B cell (primary cell): ENCODE results near the gene CEP126. TPM values are rescaled to one million over a fixed set of nuclear protein-coding genes. Genes with fewer than 3 reads are reported as not detected.

Experiments
- ATAC-seq: fragments of 200-7000 bp; cut with Tn5 transposase; one replicate; pipeline ENCODE4 v1.10.0; 2021; ENCODE audit warnings: low read depth, mild to moderate bottlenecking, moderate number of reproducible peaks, moderate library complexity
- CTCF ChIA-PET: fragments of 350-600 bp; sonication (Branson Sonifier 250); formaldehyde crosslinking; loops from one replicate; lab custom pipeline; 2021; ENCODE audit warnings: antibody characterized with exemption, inconsistent platforms; lab: Charles Lee
- POLR2A ChIA-PET: fragments of 350-600 bp; sonication (Branson Sonifier 250); formaldehyde crosslinking; loops from one replicate; lab custom pipeline; 2021; ENCODE audit warnings: antibody characterized with exemption; lab: Charles Lee
- DNase-seq: peaks from one replicate; pipeline ENCODE4 v3.0.0; 2013
- H2AFZ ChIP-seq: 2 replicates; pipeline ENCODE4 v1.6.1; 2012; ENCODE audit warnings: mild to moderate bottlenecking, low read depth, low read length; ENCODE audit not compliant: insufficient read depth, poor library complexity, severe bottlenecking
- H3K27ac ChIP-seq, 2 donors: 1 replicate in 1 of 2; 2 replicates in 1 of 2; pipeline ENCODE4 v1.5.1; 2012 to 2013; ENCODE audit warnings: low read length in 2 of 2, mild to moderate bottlenecking in 2 of 2, moderate library complexity in 1 of 2
- H3K27me3 ChIP-seq, 4 experiments: fragments of 200-600 bp in 1 of 4; sonication (generic) in 1 of 4; replicated peaks in 1 of 4; 1 replicate in 2 of 4; 2 replicates in 2 of 4; pipeline versions ENCODE4 v1.6.1 to v1.7.0; 2013 to 2016; ENCODE audit warnings: low read length in 3 of 4, mild to moderate bottlenecking in 2 of 4, mixed read lengths in 1 of 4, moderate library complexity in 1 of 4; ENCODE audit not compliant: insufficient read depth in 4 of 4, control insufficient read depth in 3 of 4; ENCODE audit errors: control extremely low read depth in 1 of 4
- H3K36me3 ChIP-seq, 2 experiments: replicated peaks in 1 of 2; 1 replicate in 1 of 2; 2 replicates in 1 of 2; pipeline versions ENCODE4 v1.6.1 to v1.7.1; 2013; ENCODE audit warnings: low read length in 1 of 2; ENCODE audit not compliant: insufficient read depth in 2 of 2, control insufficient read depth in 1 of 2; ENCODE audit errors: control extremely low read depth in 1 of 2, extremely low read depth in 1 of 2
- H3K4me1 ChIP-seq, 2 donors: fragments of 200-600 bp in 1 of 2; sonication (generic) in 1 of 2; 1 replicate in 1 of 2; 2 replicates in 1 of 2; pipeline versions ENCODE4 v1.5.1 to v1.6.1; 2013 to 2017; ENCODE audit warnings: low read length in 2 of 2; ENCODE audit not compliant: control insufficient read depth in 2 of 2, insufficient read depth in 2 of 2
- H3K4me2 ChIP-seq: replicated peaks from 2 replicates; pipeline ENCODE3; 2012; ENCODE audit warnings: mild to moderate bottlenecking, low read depth, low read length; ENCODE audit not compliant: poor library complexity, severe bottlenecking
- H3K4me3 ChIP-seq, 5 experiments: fragments of 200-600 bp in 1 of 5; sonication (generic) in 1 of 5; 1 replicate in 3 of 5; 2 replicates in 2 of 5; pipeline versions ENCODE4 v1.5.1 to v1.7.0; 2011 to 2016; ENCODE audit warnings: low read length in 4 of 5, mild to moderate bottlenecking in 4 of 5, low read depth in 2 of 5, control low read depth in 1 of 5, moderate library complexity in 1 of 5; ENCODE audit not compliant: insufficient read depth in 1 of 5; ENCODE audit errors: control extremely low read depth in 1 of 5, extremely low read depth in 1 of 5
- H3K79me2 ChIP-seq: fragments of 200-600 bp; sonication (generic); one replicate; pipeline ENCODE4 v1.6.0; 2016; ENCODE audit warnings: low read length; ENCODE audit not compliant: control insufficient read depth, insufficient read depth
- H3K9ac ChIP-seq: fragments of 200-600 bp; sonication (generic); 2 replicates; pipeline ENCODE4 v1.6.1; 2017; ENCODE audit warnings: mild to moderate bottlenecking, low read length, moderate library complexity
- H3K9me3 ChIP-seq, 3 donors: one replicate each; pipeline versions ENCODE4 v1.6.1 to v1.7.1; 2013; ENCODE audit warnings: low read length in 2 of 3; ENCODE audit not compliant: control insufficient read depth in 2 of 3, insufficient read depth in 1 of 3; ENCODE audit errors: control extremely low read depth in 1 of 3
- H4K20me1 ChIP-seq: 2 replicates; pipeline ENCODE4 v1.6.0; 2012; ENCODE audit warnings: mild to moderate bottlenecking, low read length; ENCODE audit not compliant: insufficient read depth, control insufficient read depth, poor library complexity, severe bottlenecking
- H3K27ac Mint-ChIP-seq: one replicate; pipeline ENCODE4 v1.8.0; 2021; ENCODE audit warnings: mixed read lengths
- H3K27me3 Mint-ChIP-seq: one replicate; pipeline ENCODE4 v1.8.0; 2021; ENCODE audit warnings: mixed read lengths
- H3K4me1 Mint-ChIP-seq: one replicate; pipeline ENCODE4 v1.8.0; 2021; ENCODE audit warnings: mixed read lengths
- H3K4me3 Mint-ChIP-seq: one replicate; pipeline ENCODE4 v1.8.0; 2021; ENCODE audit warnings: mixed read lengths
- H3K9me3 Mint-ChIP-seq: one replicate; pipeline ENCODE4 v1.8.0; 2022; ENCODE audit warnings: mixed read lengths; ENCODE audit not compliant: insufficient read depth
- CTCF ChIP-seq: fragments of 200-600 bp; IDR thresholded peaks from one replicate; pipeline ENCODE4 v1.8.0; 2022; ENCODE audit warnings: antibody characterized with exemption, mild to moderate bottlenecking
- EZH2 ChIP-seq: IDR thresholded peaks from 2 replicates; pipeline ENCODE4 v1.6.1; 2012; ENCODE audit warnings: borderline replicate concordance, low read depth, mild to moderate bottlenecking, moderate library complexity, low read length; ENCODE audit not compliant: insufficient read depth, poor library complexity, severe bottlenecking
- WGBS: methylation state at CpG from one replicate; pipeline ENCODE4 v1.1.5; 2013; ENCODE audit warnings: missing lambda C conversion rate; ENCODE audit not compliant: insufficient coverage; 5-methylcytosine and 5-hydroxymethylcytosine counted together
- intact Hi-C: fragments of 100-400 bp; cut with micrococcal nuclease; formaldehyde crosslinking; loops from one replicate; pipeline ENCODE4 v1.10.0; 2022
- polyA plus RNA-seq: library from polyadenylated mRNA; depleted of rRNA; stranded (reverse); fragments of >200 nt; gene quantifications from 2 replicates; pipeline ENCODE4 v1.2.3, GENCODE V29; 2012
- total RNA-seq, 2 donors: library from RNA; stranded (reverse); fragments of 120-200 nt in 1 of 2; gene quantifications; 1 replicate in 1 of 2; 2 replicates in 1 of 2; pipeline versions ENCODE4 v1.2.3 to v1.2.4, GENCODE V29; 2013 to 2022

The CEP126 gene
- total and polyA plus RNA-seq, 2 donors (not counting 1 experiment from before 2014, with no cell fraction given), result 1.00 to 9.4 TPM

DNA sequence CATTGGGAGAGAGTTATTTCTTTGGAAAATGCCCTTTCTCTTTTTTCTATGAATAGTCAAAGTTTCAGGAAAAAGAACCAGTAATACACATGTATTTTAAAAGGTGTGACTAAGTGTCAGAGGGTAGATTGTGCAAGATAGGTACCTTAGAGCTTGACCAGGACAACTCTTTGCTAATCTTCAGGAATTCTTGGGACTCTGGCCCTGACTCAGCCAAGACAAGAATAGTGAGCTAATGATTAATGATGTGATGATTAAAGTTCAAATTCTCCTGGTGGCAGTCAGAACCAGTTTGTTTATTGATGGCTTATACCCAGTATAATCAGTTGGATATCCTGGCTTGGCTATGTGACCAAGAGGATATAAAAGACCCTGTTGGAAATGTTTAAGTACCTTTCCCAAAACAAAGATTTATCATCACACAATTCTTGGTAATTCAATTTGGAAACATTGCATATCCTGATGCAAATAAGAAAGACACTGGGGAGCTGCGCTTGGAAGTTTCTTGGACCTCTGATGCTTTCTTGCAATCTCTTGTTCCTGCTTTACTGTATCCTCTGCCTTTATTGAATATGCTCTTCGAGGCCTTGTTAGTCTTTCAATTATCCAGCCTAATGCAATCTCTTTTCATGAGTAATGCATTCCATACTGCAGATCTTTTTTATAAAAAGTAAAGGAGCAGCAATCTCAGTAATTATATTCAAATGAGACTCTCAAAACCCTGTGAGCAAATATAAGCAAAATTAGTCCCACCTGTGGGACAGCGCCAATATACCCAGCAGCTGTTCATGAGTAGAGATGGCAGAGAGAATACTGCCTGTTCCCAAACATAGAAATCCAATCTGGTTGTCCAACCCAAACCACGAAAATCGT, 48.0 kb upstream of the CEP126 start:
- peaks cover 31% of the 10 kb centered on the region for H3K27me3 Mint-ChIP-seq
- POLR2A ChIA-PET, result no interaction called here

More for the DNA sequence above, 48.0 kb upstream of the CEP126 start:
- Histone ChIP-seq H3K4me1 (no peaks in the 10 kb centered on the region), H3K4me2 (no peak overlapping the region), H2AFZ (no peak overlapping the region), H3K9ac (no peak overlapping the region), H3K27me3 (peaks cover 0 to 7% (median 3%) of the 10 kb centered on the region in 4 experiments), H4K20me1 (no peaks in the 10 kb centered on the region), H3K4me3 (no peak overlapping the region), H3K36me3 (no peaks in the 10 kb centered on the region), H3K27ac (no peak overlapping the region), H3K9me3 (no peaks in the 10 kb centered on the region), H3K79me2 (no peaks in the 10 kb centered on the region)
- H3K4me3 Mint-ChIP-seq, result no peak overlapping the region
- ATAC-seq, result no peak
- no peaks in the 10 kb centered on the region for H3K9me3 Mint-ChIP-seq
- intact Hi-C loops, result no loop called here
- TF ChIP-seq CTCF (no peak), EZH2 (no peak)
- 80% methylated on average over 2 of the region's 5 CpGs for WGBS
- DNase-seq, result no peak
- H3K27ac Mint-ChIP-seq, result no peak overlapping the region
- CTCF ChIA-PET, result interaction anchor here (1.0 to 11.1 kb wide), 3 partner anchors 14 to 746 kb away, joined by 3 to 423 read pairs (median 3); no protein-coding TSS in a partner anchor
- H3K4me1 Mint-ChIP-seq, result no peaks in the 10 kb centered on the region
